ENCODE results near the gene GJB4.

The GJB4 gene

DNA sequence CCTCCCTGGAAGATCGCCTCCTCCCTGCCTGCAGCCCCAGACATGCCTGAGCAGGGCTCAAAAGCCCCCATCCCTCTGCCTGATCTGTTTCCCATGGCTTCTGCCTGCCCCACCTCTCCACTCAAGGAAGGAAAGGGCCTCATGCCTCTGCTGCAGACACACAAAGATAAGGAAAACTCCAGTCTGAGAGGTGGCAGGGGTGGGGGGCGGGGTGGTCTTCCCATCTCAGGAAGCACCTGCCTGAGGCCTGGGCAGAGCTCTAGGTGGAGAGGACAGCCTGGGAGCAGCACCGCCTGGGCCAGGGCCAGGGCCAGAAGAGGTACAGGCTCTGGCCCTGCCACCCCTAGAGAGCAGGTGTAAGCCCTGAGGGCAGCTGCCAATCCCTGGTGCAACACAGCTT, 17.4 kb downstream of the GJB4 start:
- FAIRE-seq, result no peak

DNA sequence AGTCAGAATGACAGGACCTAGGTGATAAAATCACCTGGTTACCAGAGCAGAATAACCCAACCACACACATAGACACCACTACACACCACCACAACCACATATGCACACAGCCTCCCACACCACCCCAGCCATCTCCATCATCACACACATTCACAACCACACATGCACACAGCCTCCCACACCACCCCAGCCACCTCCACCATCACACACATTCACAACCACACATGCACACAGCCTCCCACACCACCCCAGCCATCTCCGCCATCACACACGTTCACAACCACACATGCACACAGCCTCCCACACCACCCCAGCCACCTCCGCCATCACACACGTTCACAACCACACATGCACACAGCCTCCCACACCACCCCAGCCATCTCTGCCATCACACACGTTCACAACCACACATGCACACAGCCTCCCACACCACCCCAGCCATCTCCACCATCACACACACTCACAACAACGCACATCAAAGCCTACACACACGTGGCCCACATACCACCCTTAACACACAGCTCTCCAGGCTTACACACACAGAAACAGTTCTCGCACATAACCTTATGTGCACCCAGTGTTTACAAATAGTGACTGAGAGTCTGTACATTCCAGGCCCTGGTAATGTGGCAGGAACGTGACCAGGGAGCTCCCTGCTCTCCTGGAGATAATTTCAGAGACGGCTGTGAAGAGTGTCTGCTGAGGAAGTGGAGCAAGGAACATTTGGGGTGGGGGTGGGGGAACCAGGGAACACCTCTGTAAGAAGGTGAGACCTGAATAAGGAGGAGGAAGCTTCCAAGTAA, 18.2 kb downstream of the GJB4 start:
- FAIRE-seq, result no peak

More for the DNA sequence above, 17.4 kb downstream of the GJB4 start:
- DNase-seq (ENCODE audit: extremely low spot score, insufficient read length, low read depth), result no peak

DNA sequence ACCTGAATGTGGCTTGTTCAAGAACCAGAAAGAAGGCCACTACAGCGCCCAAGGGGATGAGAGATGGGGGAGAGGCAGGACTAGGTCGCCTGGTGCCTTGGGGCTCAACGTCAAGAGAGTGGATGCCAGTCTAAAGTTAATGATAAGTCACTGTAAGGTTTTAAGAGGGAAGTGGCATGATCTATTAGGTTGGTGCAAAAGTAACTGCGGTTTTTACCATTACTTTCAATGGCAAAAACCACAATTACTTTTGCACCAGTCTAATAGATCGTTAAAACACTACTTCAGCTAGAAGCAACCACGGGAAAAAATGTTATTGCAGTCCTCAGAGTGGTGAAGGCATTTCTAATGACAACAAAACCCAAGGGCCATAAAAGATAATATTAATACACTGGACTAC, 18.8 kb downstream of the GJB4 start:
- FAIRE-seq, result no peak

More for the DNA sequence above, 18.2 kb downstream of the GJB4 start:
- DNase-seq (ENCODE audit: extremely low spot score, insufficient read length, low read depth), result no peak

DNA sequence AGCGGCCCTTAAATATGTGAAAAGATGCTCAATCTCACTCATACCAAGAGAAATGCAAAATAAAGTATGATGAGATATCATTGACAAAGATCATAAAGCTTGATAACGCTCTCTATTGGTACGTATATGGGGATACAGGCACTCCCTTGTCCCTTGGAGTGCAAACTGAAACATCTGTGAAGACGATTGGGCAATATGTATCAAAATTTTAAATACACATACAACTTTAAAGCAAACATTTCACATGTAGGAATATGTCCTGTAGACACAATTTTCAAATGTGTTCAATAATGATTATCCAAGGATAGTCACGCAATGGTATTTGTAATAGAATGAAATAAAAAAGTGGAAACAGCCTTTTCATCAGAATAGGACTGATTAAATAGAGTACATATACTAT, 19.5 kb downstream of the GJB4 start:
- no peak for DNase-seq (ENCODE audit: extremely low spot score, insufficient read length, low read depth)
- no peak for FAIRE-seq

More for the DNA sequence above, 18.8 kb downstream of the GJB4 start:
- DNase-seq (ENCODE audit: extremely low spot score, insufficient read length, low read depth), result no peak

DNA sequence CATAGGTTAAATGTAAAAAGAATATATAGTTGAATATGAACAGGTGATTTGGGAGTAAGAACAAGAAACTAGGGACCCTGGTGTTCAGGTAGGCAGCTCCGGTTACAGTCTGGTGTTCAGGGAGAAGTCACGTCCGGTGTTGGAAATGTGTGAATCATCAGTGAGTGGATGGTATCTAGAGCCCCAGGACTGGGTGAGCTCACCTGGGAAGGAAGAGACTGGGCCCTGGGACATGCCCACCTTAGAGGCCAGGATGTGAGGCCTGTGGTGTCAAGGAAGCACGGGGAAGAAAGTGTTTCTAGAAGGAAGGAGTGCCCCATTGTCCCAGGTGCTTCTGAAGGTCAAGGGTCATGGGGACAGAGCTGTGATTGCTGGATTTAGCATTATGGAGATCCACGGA, 20.0 kb downstream of the GJB4 start:
- DNase-seq (ENCODE audit: extremely low spot score, insufficient read length, low read depth), result no peak

DNA sequence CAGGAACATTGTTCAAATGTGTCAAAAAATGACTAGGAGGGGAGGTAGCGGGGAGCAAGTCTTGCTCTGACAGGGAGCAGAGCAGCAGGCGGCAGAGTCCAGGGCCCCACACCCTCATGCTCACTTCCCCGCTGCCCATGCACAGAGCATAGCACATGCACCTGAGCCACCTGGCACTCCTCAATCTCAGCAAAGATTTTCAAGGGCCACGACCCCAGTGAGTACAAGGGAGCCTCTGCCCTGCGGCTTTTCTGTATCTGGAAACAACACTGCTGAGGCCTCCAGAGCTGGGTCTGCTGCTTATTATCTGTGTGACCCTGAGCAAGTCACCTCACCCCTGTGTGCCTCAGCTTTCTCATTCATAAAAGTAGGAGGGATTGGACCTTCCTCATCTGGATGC, 20.4 kb downstream of the GJB4 start:
- FAIRE-seq (no peak), DNase-seq (ENCODE audit: extremely low spot score, insufficient read length, low read depth) (no peak)

More for the DNA sequence above, 20.0 kb downstream of the GJB4 start:
- no peak for FAIRE-seq

DNA sequence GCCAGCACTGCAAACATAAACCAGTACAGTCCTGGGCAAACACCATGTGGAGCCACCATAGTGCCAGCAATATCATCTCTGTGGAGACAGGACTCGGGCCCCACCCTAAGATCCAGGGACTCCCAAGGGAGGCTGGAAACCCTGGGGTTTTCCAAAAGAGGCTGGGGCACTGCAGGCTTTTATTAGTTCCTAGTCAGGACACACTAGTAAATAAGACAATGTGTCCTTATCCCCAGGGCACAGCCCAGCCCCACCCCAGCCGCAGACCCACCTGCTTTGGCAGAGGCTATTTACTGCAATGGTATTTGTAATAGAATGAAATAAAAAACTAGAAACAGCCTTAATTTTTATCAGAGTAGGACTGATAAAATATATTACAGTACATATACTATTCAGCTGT, 21.0 kb downstream of the GJB4 start:
- no peak for DNase-seq (ENCODE audit: extremely low spot score, insufficient read length, low read depth)
- FAIRE-seq, result no peak

DNA sequence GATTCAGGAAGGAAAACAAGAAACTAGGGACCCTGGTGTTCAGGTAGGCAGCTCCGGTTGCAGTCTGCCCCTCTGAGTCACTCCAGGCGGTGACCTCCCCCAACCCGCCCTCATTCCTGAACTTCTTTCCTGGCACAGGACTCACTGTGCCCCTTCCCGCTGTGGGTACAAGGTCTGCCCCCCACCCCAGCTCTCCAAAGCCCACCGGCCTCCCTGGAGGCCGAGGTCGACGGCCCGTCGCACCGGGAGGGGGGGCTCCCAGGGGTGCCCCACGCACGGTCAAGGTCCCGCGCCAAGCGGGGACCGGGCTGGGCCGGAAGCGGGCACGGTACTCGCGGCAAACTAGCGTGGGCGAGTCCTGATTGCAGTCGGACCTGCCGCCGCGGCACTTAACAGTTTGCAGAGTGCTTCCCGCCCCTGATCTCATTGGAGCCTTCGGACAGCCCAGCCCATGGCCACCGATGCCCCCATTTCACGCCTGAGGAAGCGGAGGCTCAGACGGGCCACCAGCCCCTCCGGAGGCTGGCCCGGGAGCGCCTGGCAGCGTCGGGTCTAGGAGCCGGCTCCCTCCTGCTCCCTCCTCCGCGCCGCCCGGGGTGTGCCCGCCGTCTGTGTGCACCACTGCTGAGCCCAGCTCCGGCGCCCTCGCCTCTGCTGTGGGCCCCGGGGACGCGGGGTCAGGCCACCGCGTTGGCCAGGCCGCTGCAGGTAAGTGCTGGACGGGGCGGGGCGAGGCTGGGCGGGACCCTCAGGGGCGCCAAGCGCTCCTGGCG, 21.7 kb downstream of the GJB4 start, which contains the start of gene GJB3:
Gene GJB3 (plus strand): TSS at position 144 of the 773 bp plus-strand sequence. CDS start 3,549 bp downstream, outside the sequence.
- no peak for FAIRE-seq
- no peak for DNase-seq (ENCODE audit: extremely low spot score, insufficient read length, low read depth)

DNA sequence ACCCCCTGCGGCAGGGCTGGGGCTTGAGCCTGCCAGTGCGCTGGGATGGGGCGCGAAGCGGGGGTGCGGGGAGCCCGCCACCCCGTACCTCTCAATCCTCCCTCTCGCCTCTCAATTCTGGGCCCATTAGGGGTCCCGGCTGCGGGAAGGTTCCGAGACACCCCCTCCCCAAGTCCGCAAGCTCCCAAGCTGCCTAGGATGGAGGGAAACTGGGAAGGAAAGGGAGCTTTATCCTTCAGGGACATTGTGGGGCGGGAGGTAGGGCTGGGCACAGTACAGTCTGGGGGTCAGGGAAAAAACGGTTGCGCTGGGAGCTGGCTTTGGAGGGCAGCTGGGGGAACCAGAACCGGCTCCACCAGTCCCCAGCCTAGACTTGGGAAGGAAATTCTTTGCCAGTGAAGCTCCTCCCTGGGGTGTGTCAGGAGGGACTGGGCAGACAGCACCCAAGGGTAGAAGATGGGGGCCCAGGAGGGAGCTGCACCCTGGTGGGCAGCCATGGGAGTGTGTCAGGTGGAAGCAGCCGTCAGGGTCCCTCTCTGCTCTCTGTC, 22.4 kb downstream of the GJB4 start:
- DNase-seq (ENCODE audit: extremely low spot score, insufficient read length, low read depth) (no peak), FAIRE-seq (no peak)

DNA sequence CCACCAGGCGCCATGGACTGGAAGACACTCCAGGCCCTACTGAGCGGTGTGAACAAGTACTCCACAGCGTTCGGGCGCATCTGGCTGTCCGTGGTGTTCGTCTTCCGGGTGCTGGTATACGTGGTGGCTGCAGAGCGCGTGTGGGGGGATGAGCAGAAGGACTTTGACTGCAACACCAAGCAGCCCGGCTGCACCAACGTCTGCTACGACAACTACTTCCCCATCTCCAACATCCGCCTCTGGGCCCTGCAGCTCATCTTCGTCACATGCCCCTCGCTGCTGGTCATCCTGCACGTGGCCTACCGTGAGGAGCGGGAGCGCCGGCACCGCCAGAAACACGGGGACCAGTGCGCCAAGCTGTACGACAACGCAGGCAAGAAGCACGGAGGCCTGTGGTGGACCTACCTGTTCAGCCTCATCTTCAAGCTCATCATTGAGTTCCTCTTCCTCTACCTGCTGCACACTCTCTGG, 25.2 kb downstream of the GJB4 start:
- no peak for FAIRE-seq

DNA sequence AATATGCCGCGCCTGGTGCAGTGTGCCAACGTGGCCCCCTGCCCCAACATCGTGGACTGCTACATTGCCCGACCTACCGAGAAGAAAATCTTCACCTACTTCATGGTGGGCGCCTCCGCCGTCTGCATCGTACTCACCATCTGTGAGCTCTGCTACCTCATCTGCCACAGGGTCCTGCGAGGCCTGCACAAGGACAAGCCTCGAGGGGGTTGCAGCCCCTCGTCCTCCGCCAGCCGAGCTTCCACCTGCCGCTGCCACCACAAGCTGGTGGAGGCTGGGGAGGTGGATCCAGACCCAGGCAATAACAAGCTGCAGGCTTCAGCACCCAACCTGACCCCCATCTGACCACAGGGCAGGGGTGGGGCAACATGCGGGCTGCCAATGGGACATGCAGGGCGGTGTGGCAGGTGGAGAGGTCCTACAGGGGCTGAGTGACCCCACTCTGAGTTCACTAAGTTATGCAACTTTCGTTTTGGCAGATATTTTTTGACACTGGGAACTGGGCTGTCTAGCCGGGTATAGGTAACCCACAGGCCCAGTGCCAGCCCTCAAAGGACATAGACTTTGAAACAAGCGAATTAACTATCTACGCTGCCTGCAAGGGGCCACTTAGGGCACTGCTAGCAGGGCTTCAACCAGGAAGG, 25.8 kb downstream of the GJB4 start:
- DNase-seq (ENCODE audit: extremely low spot score, insufficient read length, low read depth), result no peak
- no peak for FAIRE-seq

More for the DNA sequence above, 25.2 kb downstream of the GJB4 start:
- DNase-seq (ENCODE audit: extremely low spot score, insufficient read length, low read depth), result no peak

DNA sequence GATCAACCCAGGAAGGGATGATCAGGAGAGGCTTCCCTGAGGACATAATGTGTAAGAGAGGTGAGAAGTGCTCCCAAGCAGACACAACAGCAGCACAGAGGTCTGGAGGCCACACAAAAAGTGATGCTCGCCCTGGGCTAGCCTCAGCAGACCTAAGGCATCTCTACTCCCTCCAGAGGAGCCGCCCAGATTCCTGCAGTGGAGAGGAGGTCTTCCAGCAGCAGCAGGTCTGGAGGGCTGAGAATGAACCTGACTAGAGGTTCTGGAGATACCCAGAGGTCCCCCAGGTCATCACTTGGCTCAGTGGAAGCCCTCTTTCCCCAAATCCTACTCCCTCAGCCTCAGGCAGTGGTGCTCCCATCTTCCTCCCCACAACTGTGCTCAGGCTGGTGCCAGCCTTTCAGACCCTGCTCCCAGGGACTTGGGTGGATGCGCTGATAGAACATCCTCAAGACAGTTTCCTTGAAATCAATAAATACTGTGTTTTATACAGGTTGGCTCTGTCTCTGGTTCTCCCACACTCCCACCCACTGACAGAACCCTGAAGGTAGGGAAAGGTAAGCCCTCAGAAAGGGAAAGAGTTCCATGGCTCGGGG, 26.4 kb downstream of the GJB4 start:
- DNase-seq (ENCODE audit: extremely low spot score, insufficient read length, low read depth) (no peak), FAIRE-seq (no peak)

DNA sequence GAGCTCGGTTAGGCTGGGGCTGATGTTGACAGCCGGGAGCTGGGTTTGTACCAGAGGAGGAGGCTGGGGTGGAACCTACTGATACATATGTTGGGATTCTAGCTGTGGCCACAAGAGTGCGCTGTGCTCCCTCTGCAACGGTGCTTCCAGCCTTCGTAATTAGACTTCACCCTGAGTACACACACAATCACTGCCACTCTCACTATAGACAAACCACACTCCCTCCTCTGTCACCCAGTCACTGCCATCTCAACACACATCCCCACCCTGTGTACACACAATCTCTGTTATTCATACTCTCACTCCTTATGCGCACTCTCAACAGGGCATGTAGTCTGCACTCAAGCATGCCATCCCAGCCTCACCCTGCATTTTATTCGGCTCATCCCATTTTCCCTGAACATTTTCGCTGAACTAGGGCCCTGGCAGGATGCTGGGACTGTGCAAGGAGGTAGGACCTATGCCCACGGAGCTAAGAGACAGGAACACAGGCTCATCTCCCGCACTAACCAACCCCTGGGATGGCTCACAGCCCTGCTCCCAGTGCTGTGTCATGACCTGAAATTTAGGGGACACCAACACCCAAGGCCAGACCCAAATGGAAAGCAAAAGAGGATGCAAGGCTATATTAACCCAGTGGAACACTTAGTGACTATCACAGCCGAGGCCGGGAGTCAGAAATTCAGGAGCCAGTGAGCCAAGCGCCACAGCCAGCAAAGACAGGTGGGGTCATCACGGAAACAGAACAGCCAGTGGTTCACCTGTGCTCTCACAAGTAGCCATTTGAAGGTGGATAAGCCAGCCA, 27.2 kb downstream of the GJB4 start:
- FAIRE-seq (peak; percentile 79), DNase-seq (ENCODE audit: extremely low spot score, insufficient read length, low read depth) (peak; percentile 55)

DNA sequence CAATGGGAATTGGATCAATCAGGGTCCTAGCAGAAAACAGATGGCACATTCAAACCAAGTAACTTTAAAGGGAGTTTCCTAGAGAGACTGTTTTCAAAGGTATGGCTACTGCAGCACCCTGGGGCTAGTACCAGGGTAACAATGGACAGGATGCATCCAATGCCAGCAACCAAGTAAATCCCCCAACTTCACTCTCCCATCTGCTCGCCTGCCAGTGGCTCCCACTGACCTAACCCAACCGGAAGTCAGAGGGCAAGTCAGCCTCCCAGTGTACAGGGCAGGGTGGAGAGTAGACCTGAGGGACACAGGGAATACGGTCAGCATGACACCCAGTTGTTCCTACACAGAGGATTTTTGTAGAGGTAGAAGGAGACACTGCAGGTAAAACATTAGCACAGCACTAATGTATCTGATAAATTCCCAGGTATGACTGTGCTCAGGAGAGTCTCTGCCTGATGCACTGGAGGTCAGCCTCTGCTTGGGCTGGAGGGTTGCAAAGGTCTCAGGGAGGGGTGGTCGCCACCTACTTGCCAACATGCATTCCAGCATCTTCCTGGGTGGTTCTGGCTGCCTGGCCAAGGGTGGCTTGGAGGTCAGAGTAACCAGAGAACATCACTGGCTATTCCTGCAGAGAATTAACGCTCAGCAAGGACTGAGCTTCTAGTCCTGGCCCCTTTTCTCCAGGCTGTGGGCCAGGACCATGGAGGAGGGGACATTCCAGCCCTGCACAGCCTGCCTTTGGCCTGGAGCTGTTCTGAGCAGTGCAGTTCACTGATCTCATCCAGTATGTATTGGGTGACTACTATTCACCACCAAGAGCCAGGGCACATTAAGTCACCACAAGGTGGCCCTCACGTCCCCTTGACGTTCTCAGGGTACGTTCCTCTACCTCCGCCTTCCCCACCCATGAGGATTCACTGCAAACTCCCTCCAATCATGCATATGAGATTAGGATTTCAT, 28.2 kb downstream of the GJB4 start:
- DNase-seq (ENCODE audit: extremely low spot score, insufficient read length, low read depth), result no peak

DNA sequence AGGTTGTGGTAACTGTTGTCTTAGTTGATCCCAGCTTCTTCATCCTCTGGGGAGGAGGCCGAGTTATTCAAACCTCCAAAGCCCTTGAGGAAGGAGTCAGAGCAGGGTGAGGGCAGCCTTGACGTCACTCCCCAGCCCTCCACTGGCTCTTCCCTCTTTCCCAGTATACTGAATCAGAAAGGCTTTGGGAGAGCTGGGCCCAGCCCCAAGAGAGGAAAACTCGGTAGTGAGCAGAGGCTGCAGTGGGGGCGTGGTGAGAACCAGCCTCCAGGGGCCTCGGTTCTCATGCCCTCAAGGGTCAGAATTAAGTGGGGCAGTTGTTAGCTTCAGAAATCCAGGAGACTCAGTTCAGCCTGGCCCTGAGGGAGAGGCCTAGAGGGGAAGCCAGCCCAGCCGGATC, 31.4 kb downstream of the GJB4 start:
- no peak for FAIRE-seq

More for the DNA sequence above, 28.2 kb downstream of the GJB4 start:
- FAIRE-seq, result peak; percentile 54

DNA sequence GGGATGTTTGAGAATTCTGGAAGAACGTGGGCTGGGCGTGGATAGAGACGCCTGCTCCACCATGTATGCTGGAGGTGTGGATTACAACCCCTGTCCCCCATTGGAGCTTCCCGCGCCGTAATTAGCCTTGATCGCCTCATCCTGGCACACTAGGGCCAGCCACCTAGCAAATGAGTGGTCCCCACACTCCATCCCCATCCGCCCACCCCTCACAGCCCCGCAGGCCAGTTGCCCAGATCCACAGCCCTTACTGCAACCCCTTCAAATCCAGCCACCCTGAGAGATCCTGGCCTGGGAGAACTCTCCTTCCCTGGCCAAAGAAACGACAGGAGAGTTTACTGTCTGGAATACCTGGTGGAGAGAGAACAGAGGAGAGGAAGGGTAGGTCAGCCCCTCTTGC, 32.9 kb downstream of the GJB4 start:
- DNase-seq (ENCODE audit: extremely low spot score, insufficient read length, low read depth), result no peak
- no peak for FAIRE-seq

More for the DNA sequence above, 31.4 kb downstream of the GJB4 start:
- no peak for DNase-seq (ENCODE audit: extremely low spot score, insufficient read length, low read depth)

DNA sequence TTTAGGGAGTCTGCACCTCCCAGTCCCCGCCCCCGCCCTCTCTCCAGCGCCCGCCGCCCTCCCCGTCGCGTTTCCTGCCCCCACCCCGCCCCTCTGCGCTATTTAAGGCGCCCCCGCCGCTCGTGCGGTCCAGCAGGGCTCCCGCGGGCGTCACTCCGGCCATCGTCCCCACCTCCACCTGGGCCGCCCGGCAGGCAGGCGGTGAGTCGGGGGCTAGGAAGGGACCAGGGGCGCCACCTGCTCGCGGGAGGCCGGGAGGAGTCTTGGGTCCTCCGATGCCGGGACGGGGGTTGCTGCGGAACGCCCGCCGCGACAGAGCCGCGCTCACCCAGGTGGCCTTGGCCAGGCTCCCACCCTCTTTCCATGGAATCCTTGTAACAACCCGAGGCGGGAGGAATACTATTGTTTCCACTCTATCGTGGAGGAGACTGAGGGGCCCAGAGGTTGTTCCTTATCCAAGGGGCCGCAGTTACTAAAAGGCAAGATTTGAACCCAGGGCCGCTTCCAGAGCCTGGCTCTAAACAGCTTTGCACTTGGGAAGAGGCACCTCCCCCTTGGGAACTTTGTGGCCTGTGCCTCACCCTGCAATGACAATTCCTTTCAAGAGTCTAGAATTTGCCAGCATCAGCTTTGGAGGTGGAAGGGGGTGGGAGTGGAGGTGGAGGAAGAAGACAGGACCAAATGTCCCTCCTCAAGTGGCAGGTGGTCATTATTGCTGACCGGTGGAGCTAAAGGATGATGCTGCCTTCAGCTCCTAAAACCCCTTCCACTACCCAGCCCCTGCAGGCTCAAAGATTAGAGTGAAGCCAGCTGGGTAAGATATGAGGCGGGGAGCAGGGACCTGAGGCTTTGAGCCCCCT, 33.6 kb downstream of the GJB4 start, which contains the start of gene GJA4:
Gene GJA4 (plus strand): TSS at position 132 of the 860 bp plus-strand sequence. CDS start 1,215 bp downstream, outside the sequence.
- no peak for DNase-seq (ENCODE audit: extremely low spot score, insufficient read length, low read depth)
- FAIRE-seq, result no peak
